SU-DHL-6 (cell line): ENCODE data around the gene PRR33.

ENCODE experiments used
- CTCF ChIP-seq: fragments of 200-600 bp; sonication (generic); IDR thresholded peaks from one replicate; pipeline ENCODE4 v1.5.1; 2017; ENCODE audit warnings: antibody characterized with exemption, mild to moderate bottlenecking, low read length, moderate library complexity; ENCODE audit not compliant: insufficient read depth, poor library complexity, severe bottlenecking
- EZH2phosphoT487 ChIP-seq: fragments of 200-600 bp; sonication (generic), shearing (Covaris generic); conservative IDR thresholded peaks from 2 replicates; pipeline ENCODE4 v1.6.1; 2018; ENCODE audit warnings: mild to moderate bottlenecking, antibody characterized with exemption, low read length, moderate library complexity, mixed read lengths

- no peak for TF ChIP-seq CTCF
- no peak for TF ChIP-seq EZH2phosphoT487
Observed at GRCh38 chr11:1899686-1900085, 8.0 kb upstream of the PRR33 start.
